Vagina (tissue), 2 donors: Measurements from ENCODE around the gene KLHL34. TPM values are rescaled to one million over a fixed set of nuclear protein-coding genes. Genes with fewer than 3 reads are reported as not detected.

Experiments
- DNase-seq, 2 donors: peaks; one replicate each; pipeline ENCODE4 v3.0.0-alpha.2; 2017; ENCODE audit errors: extremely low spot score in 2 of 2
- H3K27ac ChIP-seq: fragments of 200-600 bp; sonication (generic); one replicate; pipeline ENCODE4 v1.5.1; 2019
- H3K27me3 ChIP-seq: fragments of 200-600 bp; sonication (generic); one replicate; pipeline ENCODE4 v1.5.1; 2019
- H3K36me3 ChIP-seq, 2 donors: fragments of 200-600 bp; sonication (generic); one replicate each; pipeline ENCODE4 v1.5.1; 2017 to 2019
- H3K4me1 ChIP-seq: fragments of 200-600 bp; sonication (generic); one replicate; pipeline ENCODE4 v1.5.1; 2019
- H3K4me3 ChIP-seq, 2 donors: fragments of 200-600 bp; sonication (generic); 1 replicate in 1 of 2; 2 replicates in 1 of 2; pipeline ENCODE4 v1.5.1; 2016 to 2019
- H3K9me3 ChIP-seq: fragments of 200-600 bp; sonication (generic); one replicate; pipeline ENCODE4 v1.5.1; 2019
- POLR2A ChIP-seq, 2 donors: fragments of 450-650 bp; IDR thresholded peaks; one replicate each; pipeline ENCODE4 v1.6.1; 2017; ENCODE audit warnings: antibody characterized with exemption in 2 of 2, mild to moderate bottlenecking in 2 of 2, moderate library complexity in 2 of 2
- POLR2AphosphoS5 ChIP-seq, 2 donors: sonication (generic); formaldehyde crosslinking; IDR thresholded peaks; one replicate each; pipeline ENCODE4 v1.9.0; 2017; ENCODE audit warnings: antibody characterized with exemption in 2 of 2, mild to moderate bottlenecking in 2 of 2, low read depth in 1 of 2; ENCODE audit not compliant: insufficient read depth in 1 of 2
- intact Hi-C: fragments of 100-400 bp; cut with DNase I; formaldehyde crosslinking; loops from one replicate; pipeline ENCODE4 v1.15.1; 2023
- total RNA-seq: library from RNA; depleted of rRNA; stranded (reverse); fragments of >200 nt; gene quantifications from one replicate; pipeline ENCODE4 v1.2.3, GENCODE V29; 2016
- TF ChIP-seq, protein P1 (sequence below), 3 experiments: fragments of 450-650 bp in 2 of 3; fragments of 200-600 bp in 1 of 3; sonication (generic) in 1 of 3; IDR thresholded peaks; one replicate each; pipeline ENCODE4 v1.5.1; 2017 to 2019; ENCODE audit warnings: antibody characterized with exemption in 3 of 3, mild to moderate bottlenecking in 2 of 3, moderate library complexity in 2 of 3

The KLHL34 gene
- total RNA-seq, 1 donor from 2014 or later, result not detected

GRCh38 chrX:21645431-21645830, 12.7 kb downstream of the KLHL34 start:
- no peak for TF ChIP-seq POLR2A (IDR thresholded peaks at IDR 0.05)
- TF ChIP-seq POLR2AphosphoS5 (IDR thresholded peaks at IDR 0.05; ENCODE audit: insufficient read depth in 1 of 2, low read depth in 1 of 2), result no peak
- TF ChIP-seq, protein P1, sequence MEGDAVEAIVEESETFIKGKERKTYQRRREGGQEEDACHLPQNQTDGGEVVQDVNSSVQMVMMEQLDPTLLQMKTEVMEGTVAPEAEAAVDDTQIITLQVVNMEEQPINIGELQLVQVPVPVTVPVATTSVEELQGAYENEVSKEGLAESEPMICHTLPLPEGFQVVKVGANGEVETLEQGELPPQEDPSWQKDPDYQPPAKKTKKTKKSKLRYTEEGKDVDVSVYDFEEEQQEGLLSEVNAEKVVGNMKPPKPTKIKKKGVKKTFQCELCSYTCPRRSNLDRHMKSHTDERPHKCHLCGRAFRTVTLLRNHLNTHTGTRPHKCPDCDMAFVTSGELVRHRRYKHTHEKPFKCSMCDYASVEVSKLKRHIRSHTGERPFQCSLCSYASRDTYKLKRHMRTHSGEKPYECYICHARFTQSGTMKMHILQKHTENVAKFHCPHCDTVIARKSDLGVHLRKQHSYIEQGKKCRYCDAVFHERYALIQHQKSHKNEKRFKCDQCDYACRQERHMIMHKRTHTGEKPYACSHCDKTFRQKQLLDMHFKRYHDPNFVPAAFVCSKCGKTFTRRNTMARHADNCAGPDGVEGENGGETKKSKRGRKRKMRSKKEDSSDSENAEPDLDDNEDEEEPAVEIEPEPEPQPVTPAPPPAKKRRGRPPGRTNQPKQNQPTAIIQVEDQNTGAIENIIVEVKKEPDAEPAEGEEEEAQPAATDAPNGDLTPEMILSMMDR (IDR thresholded peaks at IDR 0.05), result no peak
- DNase-seq, result no peak
- Histone ChIP-seq H3K27ac (no peak overlapping the region), H3K9me3 (no peaks in the 10 kb centered on the region), H3K4me1 (no peaks in the 10 kb centered on the region), H3K27me3 (no peaks in the 10 kb centered on the region), H3K4me3 (no peak overlapping the region), H3K36me3 (no peaks in the 10 kb centered on the region)
- intact Hi-C loops, result no loop called here

- Histone ChIP-seq H3K9me3 (no peaks in the 10 kb centered on the region), H3K27ac (no peak overlapping the region), H3K27me3 (no peaks in the 10 kb centered on the region), H3K4me1 (no peaks in the 10 kb centered on the region), H3K4me3 (no peak overlapping the region), H3K36me3 (no peaks in the 10 kb centered on the region)
- intact Hi-C loops, result no loop called here
- TF ChIP-seq POLR2AphosphoS5 (IDR thresholded peaks at IDR 0.05; ENCODE audit: insufficient read depth in 1 of 2, low read depth in 1 of 2) (no peak), POLR2A (IDR thresholded peaks at IDR 0.05) (no peak)
- TF ChIP-seq, protein P1 (IDR thresholded peaks at IDR 0.05), result no peak
- DNase-seq, result no peak
Observed at GRCh38 chrX:21639775-21640174, 18.4 kb downstream of the KLHL34 start.

DNA sequence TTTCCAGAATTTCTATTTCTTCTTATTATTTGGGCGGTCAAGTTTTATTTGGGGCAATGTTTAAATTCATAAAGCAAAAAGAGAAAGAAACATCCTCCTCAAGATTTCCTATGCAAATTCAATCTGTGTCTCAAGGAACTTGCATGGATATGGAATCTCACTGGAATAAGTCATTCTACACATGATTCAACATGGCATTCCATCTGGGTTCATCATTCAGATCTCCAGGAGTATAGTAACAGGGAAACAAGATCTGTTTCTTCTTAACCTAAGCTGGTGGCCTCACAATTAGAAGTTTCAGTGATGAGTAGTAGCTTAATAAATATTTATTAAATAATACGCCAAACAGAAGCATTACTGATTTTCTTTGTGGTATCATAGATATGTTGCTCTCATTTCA, 19.8 kb downstream of the KLHL34 start:
- intact Hi-C loops, result no loop called here
- H3K36me3 ChIP-seq, result no peaks in the 10 kb centered on the region

GRCh38 chrX:21632027-21632426, 26.1 kb downstream of the KLHL34 start:
- Histone ChIP-seq H3K4me3 (no peak overlapping the region), H3K27me3 (no peaks in the 10 kb centered on the region), H3K4me1 (no peaks in the 10 kb centered on the region), H3K9me3 (no peaks in the 10 kb centered on the region), H3K27ac (no peak overlapping the region), H3K36me3 (no peaks in the 10 kb centered on the region)
- DNase-seq, result no peak
- intact Hi-C loops, result no loop called here
- no peak for TF ChIP-seq POLR2A (IDR thresholded peaks at IDR 0.05)
- TF ChIP-seq, protein P1 (IDR thresholded peaks at IDR 0.05), result no peak
- no peak for TF ChIP-seq POLR2AphosphoS5 (IDR thresholded peaks at IDR 0.05; ENCODE audit: insufficient read depth in 1 of 2, low read depth in 1 of 2)

More for the DNA sequence above, 19.8 kb downstream of the KLHL34 start:
- no peaks in the 10 kb centered on the region for H3K27me3 ChIP-seq
- no peak for DNase-seq
- H3K4me3 ChIP-seq, result no peak overlapping the region
- H3K9me3 ChIP-seq, result no peaks in the 10 kb centered on the region
- TF ChIP-seq POLR2AphosphoS5 (IDR thresholded peaks at IDR 0.05; ENCODE audit: insufficient read depth in 1 of 2, low read depth in 1 of 2) (no peak), POLR2A (IDR thresholded peaks at IDR 0.05) (no peak)
- TF ChIP-seq, protein P1 (IDR thresholded peaks at IDR 0.05), result no peak
- no peak overlapping the region for H3K27ac ChIP-seq
- no peaks in the 10 kb centered on the region for H3K4me1 ChIP-seq

DNA sequence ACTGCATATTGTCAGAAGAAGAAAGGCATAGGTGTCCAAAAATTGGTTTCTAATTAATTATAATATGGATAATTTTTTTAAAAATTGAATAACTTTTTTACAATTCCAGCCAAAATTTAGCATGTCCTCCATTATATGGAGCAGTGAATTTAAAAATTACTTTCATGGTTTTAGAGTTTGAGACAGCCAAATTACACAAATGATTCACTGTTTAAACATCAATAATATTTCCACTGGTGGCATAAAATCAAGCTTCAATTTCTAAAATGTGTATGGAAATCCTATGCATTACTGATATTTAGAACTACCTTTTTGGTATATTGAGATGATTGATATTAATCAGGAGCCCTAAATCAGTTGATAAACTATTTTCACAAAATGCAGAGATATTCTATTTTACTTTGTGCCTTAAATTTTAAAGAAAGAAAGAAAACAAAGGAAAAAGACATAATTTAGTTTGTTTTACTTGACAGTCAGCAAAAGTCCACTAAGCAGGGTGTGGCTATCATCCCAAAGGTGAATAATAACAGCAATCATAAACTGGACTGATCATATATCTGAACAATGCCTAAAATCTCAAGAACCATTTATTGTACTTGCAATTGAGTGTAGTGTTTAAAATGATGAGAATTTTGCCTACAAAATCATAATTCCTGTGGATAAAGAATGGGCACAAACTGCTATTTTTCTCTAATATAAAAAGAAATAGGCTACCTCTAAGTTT, 34.2 kb downstream of the KLHL34 start:
- H3K27me3 ChIP-seq, result no peaks in the 10 kb centered on the region
- H3K9me3 ChIP-seq, result no peaks in the 10 kb centered on the region
- no peak overlapping the region for H3K4me3 ChIP-seq
- no peak for DNase-seq
- H3K4me1 ChIP-seq, result no peaks in the 10 kb centered on the region
- H3K27ac ChIP-seq, result no peak overlapping the region
- H3K36me3 ChIP-seq, result no peaks in the 10 kb centered on the region
- TF ChIP-seq POLR2AphosphoS5 (IDR thresholded peaks at IDR 0.05; ENCODE audit: insufficient read depth in 1 of 2, low read depth in 1 of 2) (no peak), POLR2A (IDR thresholded peaks at IDR 0.05) (no peak)
- TF ChIP-seq, protein P1 (IDR thresholded peaks at IDR 0.05), result no peak
- intact Hi-C loops, result no loop called here
